HG02852 (cell line): Measurements from ENCODE around the gene PEX11G.
"Not testable (repeated sequence)": the region's sequence is repeated elsewhere in the genome, so short reads cannot be mapped to it uniquely, and the experiment has no call there.

ENCODE experiments used
- ATAC-seq: cut with Tn5 transposase; IDR thresholded peaks from one replicate; pipeline ENCODE4 v1.9.1; 2021; ENCODE audit warnings: mild to moderate bottlenecking, moderate library complexity; ENCODE audit not compliant: unreplicated experiment

Gene PEX11G

DNA sequence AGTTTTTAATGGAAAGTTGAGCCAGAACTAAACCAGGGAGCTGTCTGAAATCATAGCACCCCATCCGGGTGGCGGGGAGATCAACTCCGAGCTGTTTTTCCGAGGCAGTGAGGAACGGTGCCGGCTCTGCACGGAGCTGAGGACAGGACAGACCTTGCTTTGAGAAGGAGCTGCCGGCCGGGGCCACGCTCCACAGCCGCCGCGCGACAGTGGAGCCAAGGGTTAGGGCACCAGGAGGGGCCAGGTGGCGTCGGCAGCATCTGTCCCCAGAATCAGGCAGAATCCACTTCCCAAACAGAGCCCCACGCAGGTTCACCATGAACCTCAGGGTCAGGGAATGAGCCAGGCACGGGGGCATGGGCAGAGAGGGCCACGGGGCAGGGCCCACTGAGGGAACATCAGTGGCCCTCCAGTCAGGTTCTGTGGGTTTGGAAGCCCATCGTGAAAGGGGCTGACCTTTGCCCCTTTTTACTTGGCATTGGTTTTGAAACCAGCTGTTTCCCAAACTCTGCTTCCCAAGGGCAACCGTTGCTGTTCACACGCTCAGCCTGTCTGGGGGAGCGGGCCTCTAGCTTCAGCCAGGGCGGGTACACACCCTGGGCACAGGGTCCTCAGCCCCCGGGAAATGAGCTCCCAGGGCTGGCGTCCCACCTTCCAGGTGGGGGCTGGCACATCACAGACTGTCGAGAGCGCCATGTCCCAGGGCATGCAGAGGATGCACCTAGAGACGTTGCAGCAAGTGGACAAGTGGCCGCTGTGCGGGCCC, 18.1 kb downstream of the PEX11G start:
- ATAC-seq = no peak

DNA sequence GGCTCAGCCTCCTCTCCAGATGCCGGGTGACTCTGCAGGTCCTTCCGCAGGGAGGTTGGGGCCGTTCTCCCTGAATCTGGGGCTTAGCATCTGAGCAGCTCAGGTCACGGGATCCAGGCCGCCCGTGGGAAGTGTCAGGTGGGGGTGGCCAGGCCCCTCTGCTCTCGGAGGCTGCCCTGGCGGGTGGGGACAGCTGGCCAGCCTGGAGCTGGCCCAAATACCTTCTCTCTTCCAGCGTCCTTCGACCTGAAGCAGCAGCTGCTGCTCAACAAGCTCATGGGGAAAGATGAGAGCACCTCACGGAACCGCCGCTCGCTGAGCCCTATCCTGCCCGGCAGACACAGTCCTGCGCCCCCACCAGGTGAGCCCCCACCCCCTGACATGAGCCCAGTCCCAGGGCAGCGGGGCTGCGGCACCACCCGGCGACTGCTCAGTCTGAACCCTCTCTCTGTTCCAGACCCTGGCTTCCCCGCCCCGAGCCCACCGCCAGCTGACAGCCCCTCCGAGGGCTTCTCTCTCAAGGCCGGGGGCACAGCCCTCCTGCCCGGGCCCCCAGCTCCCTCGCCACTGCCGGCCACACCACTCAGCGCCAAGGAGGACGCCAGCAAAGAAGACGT, 19.1 kb downstream of the PEX11G start:
- ATAC-seq = no peak

DNA sequence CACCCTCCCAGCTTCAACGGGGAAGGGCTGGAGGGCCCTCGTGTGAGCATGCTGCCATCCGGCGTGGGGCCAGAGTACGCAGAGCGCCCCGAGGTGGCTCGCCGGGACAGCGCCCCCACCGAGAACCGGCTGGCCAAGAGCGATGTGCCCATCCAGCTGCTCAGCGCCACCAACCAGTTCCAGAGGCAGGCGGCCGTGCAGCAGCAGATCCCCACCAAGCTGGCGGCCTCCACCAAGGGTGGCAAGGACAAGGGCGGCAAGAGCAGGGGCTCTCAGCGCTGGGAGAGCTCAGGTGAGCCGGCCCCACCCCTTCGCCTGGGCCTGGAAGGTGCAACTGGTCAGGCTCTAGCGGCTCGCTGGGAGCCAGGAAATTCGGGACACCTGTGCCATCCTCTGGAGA, 20.0 kb downstream of the PEX11G start:
- no peak for ATAC-seq

DNA sequence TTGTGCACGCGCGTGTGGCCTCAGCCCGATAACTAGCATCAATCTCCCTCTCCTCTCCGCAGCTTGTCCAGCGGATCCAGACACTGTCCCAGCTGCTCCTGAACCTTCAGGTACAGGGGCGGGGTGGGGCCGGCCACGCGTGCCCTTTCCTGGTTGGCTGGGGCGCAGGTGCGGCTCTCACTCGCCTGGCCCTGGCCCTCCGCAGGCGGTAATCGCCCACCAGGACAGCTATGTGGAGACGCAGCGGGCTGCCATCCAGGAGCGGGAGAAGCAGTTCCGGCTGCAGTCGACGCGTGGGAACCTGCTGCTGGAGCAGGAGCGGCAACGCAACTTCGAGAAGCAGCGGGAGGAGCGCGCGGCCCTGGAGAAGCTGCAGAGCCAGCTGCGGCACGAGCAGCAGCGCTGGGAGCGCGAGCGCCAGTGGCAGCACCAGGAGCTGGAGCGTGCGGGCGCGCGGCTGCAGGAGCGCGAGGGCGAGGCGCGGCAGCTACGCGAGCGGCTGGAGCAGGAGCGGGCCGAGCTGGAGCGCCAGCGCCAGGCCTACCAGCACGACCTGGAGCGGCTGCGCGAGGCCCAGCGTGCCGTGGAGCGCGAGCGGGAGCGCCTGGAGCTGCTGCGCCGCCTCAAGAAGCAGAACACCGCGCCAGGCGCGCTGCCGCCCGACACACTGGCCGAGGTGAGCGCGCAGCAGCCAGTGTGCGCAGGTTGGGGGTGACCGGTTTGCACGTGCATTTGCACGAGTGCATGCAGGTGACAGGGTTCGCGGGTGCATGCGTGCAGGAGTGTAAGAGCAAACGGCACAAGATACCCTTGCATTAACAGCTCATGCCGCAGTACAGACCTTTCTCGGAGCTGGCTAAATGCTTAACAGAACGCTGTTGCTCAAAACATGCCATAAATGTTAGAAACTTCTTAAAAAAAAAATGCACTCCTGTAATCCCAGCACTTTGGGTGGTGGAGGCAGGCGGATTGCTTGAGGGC, 21.5 kb downstream of the PEX11G start:
- no peak for ATAC-seq

DNA sequence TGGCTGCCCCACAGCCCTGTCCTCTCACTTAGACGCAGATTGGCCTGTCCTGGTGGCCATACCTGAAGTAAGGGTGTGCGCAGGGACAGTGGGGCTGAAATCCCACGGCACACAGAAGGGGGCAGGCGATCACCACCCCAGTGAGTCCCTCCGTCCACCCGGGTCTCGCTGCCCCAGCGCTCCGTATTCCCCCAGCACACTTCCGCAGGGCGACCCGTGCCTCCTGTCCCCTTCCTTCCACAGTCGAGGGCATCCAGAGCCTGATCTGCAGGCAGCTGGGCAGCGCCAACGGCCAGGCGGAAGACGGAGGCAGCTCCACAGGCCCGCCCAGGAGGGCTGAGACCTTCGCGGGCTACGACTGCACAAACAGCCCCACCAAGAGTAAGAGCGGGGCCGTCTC, 25.3 kb downstream of the PEX11G start:
- no peak for ATAC-seq

DNA sequence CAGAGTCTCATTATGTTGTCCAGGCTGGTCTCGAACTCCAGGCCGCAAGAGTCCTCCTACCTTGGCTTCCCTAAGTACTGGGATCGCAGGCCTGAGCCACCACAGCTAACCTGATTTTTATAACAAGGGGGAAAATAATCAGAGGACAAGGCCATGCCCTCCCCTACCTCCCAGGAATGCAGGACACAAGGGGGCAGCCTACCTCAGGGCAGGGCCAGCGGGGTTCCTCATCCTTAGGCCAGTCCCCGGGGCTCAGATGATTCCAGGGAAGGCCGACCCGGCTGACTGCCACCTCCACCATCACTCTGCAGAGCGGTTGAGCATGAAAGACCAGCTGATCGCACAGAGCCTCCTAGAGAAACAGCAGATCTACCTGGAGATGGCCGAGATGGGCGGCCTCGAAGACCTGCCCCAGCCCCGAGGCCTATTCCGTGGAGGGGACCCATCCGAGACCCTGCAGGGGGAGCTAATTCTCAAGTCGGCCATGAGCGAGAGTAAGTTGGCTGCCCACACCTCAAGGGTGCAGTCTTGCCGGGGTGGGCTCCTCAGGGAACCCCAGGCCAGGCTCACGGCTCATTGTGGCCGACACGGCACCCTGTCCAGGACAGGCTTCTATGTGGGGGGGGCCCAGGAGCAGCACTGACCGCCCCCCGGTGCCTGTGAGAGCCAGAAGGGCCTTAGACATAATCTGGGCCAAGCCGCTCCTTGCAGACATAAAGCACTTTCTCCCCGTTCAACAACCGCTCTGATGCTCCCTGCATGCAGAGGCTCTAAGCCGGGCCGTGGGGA, 26.8 kb downstream of the PEX11G start:
- ATAC-seq = no peak

DNA sequence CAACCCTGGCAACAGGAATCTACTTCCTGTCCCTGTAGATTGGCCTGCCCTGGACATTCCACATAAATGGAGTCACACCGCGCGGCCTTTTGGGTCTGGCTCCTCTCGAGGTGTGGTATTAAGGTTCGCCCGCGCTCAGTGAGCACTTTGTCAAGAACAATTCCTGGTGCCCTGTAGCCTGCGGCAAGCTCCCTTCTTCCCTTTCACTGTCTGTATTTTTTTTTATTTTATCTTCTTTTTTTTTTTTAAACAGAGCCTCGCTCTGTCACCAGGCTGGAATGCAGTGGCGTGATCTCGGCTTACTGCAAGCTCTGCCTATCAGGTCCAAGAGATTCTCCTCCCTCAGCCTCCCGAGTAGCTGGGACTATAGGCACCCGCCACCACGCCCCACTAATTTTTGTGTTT, 28.3 kb downstream of the PEX11G start:
- ATAC-seq = no peak

DNA sequence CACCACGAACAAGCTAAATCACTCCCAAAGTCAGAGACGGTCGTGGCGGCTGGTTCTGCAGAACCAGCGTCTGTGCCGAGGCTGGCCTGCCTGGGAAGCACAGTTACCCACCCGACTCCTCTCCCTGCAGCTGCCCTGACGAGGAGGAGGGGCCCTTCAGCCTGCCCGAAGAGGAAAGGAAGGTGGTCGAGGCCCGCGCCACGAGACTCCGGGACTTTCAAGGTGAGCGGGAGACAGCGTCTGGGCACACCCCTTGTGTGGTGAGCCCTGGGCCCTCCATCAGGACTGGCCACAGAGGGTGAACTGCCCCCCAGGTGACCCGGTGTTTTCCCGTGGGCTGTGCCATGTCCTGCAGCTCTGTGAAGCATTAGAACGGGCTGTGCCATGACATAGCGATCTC, 29.1 kb downstream of the PEX11G start:
- no peak for ATAC-seq

DNA sequence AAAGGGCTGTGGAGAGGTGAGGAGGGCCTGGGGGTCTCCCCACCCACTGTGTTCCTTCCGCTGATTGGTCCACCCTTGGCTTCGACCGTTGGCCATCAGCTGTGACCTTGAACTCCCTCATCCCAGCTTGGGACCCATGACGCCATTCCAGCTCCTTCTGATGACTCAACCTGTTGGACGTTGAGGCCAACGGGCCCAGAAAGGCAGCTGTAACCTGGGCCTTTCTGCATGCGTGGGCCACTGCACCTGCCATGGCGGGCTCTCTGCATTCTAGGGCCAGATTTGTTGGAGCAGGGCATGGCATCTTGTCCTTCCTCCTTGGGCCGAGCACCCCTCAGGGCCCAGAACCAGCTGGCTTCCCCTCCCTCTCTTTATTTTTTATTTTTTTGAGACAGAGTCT, 30.2 kb downstream of the PEX11G start:
- ATAC-seq = no peak

DNA sequence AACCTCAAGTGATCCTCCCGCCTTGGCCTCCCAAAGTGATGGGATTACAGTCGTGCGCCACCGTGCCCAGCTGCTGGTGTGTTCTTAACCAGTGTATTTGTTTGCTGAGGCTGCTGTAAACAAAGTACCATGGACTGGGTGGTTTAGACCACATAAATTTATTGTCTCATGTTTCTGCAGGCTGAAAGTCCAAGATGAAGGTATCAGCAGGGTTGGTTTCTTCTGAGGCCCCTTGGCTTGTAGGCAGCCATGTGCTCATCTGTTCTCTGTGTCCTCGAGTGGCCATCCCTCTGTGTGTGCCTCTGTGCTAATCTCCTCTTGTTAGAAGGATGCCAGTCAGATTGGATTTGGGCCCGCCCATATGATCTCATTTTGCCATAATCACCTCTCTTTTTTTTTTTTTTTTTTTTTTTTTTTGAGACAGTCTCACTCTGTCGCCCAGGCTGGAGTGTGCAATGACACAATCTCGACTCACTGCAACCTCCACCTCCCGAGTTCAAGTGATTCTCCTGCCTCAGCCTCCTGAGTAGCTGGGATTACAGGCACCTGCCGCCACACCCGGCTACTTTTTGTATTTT, 31.8 kb downstream of the PEX11G start:
- ATAC-seq = no peak

DNA sequence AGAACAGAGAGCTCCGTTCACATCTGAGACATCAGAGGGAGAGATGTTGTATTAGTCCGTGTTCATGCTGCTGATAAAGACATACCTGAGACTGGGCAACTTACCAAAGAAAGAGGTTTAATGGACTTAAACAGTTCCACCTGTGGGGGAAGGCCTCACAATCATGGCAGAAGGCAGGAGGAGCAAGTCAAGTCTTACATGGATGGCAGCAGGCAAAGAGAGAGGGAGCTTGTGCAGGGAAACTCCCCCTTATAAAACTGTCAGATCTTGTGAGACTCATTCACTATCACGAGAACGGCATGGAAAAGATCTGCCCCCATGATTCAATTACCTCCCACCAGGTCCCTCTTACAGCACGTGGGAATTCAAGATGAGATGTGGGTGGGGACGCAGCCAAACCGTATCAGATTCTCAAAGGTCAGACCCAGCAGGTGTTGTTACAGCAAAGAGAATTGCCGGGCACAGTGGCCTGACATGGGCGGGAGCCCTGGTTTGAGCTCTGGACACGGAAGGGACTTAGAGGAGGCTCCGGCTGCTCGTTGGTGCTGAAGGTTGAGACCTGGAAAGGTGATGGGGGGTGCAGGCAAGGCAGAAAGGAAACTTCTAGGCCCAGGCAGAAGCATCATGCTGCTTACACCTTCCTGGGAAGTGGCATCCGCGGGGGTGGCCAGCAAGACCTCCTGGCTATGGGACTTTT, 33.1 kb downstream of the PEX11G start:
- ATAC-seq = no peak

DNA sequence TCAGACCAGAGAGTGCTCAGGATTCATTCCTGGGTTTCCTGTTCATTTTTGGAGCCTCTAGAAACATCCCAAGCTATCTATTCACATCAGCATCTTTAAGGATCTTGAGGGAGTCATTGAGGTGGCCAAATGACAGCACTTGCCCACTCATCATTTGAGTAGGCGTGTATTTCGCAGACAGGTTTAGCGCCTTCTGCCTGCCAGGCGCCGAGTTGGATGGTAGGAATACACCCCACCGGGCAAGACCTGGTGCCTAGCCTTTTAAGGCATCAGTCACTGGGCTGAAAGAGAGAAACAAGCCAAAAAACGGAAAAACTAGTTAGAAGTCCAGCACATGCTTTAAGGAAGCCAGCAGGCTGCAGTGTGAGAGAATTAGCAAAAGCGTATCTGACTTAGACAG, 33.8 kb downstream of the PEX11G start:
- no peak for ATAC-seq

DNA sequence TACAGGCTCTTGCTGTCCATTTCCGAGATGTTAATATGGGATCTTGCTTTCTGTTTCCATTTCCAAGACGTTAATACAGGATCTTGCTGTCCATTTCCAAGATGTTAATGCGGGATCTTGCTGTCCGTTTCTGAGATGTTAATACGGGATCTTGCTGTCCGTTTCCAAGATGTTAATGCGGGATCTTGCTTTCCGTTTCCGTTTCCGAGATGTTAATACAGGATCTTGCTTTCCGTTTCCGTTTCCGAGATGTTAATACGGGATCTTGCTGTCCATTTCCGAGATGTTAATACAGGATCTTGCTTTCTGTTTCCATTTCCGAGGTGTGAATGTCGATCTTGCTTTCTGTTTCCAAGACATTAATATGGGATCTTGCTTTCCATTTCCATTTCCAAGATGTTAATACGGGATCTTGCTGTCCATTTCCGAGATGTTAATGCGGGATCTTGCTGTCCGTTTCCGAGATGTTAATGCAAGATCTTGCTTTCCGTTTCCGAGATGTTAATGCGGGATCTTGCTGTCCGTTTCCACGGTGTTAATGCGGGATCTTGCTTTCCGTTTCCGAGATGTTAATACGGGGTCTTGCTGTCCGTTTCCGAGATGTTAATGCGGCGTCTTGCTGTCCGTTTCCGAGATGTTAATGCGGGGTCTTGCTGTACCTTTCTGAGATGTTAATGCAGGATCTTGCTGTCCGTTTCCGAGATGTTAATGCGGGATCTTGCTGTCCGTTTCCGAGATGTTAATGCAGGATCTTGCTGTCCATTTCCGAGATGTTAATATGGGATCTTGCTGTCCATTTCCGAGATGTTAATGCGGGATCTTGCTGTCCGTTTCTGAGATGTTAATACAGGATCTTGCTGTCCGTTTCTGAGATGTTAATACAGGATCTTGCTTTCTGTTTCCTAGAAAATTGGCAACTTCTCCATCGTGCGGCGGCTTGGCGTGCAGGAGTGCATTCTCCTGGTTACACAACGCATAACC, 38.3 kb downstream of the PEX11G start:
- ATAC-seq = no peak

DNA sequence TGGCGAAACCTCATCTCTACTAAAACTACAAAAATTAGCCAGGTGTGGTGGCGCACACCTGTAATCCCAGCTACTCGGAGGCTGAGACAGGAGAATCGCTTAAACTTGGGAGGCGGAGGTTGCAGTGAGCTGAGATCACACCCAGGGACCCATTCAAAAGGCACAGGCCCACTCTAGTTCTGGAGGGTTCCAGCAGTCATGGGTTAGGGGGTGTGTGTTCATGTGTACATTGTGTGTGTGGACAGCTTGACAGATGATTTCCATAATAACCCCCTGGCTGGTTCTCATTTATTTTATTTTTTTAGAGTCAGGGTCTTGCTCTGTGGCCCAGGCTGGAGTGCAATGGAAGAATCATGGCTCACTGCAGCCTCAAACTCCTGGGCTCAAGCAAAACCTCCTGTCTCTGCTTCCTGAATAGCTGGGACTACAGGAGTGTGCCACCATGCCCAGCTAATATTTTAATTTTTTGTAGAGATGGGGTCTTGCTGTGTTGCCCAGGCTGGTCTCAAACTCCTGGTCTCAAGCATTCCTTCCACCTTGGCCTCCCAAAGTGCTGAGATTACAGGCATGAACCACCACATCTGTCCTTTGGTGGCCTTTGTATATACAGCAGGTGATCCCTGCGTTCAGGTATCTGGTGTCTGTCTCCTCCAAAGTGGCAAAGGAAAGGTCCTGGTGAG, 39.3 kb downstream of the PEX11G start:
- ATAC-seq = not testable (repeated sequence)

DNA sequence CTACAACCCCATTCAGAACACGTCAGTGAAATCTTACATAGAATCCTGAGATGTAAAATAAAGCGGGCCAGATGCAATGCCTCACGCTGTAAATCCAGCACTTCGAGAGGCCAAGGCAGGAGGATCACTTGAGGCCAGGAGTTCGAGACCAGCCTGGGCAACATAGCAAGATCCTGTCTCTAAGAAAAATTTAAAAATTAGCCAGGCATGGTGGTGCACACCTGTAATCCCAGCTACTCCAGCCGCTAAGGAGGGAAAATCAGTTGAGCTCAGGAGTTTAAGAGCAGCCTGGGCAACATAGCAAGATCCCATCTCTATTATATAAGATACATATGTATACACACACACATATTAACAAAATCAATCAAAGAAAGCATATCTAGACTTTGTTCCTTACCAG, 41.2 kb downstream of the PEX11G start:
- no peak for ATAC-seq

DNA sequence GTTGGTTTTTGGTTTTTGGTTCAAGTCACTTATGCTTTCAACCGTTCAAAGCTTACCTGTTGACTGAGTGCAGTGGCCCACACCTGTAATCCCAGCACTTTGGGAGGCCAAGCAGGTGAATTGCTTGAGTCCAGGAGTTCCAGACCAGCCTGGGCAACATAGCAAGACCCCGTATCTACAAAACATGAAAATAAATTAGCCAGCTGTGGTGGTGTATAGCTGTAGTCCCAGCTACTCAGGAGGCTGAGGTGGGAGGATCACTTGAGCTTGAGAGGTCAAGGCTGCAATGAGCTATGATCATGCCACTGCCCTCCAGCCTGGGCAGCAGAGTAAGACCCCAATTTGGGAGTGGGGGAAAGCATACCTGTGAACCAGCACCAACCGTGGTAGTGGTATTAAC, 43.7 kb downstream of the PEX11G start:
- ATAC-seq = no peak

DNA sequence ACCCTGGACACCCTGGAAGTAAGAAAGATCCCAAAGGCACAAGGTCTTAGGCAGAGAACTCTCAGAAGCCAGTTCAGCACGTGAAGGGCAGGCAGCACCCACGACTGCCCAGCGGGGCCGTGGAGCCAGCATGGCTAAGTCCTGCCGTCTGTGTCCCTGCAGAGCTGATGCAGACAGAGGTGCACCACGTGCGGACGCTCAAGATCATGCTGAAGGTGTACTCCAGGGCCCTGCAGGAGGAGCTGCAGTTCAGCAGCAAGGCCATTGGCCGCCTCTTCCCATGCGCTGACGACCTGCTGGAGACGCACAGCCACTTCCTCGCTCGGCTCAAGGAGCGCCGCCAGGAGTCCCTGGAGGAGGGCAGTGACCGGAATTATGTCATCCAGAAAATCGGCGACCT, 44.8 kb downstream of the PEX11G start:
- no peak for ATAC-seq

DNA sequence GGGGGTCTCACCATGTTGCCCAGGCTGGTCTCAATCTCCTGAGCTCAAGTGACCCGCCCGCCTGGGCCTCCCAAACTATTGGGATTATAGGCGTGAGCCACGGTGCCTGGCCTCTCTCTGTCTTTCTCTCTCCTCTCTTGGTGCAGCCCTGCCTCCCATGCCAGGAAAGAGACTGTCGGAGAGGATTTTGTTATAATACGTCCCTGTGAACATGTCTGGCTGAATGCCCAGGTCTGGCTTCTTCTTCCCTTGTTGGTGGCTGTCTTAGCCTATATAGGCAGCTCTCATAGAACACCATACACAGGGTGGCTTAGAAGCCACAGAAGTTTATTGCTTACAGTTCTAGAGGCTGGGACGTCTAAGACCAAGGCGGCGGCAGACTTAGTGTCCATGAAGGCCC, 46.4 kb downstream of the PEX11G start:
- ATAC-seq = no peak
